Nephron progenitor cell (in vitro differentiated cells): Measurements from ENCODE around the gene ATF6B.

Experiments used
- DNase-seq: peaks from one replicate; pipeline ENCODE4 v3.0.0; 2021
- H3K27ac Mint-ChIP-seq: 2 replicates; pipeline ENCODE4 v1.8.0; 2021; ENCODE audit warnings: mild to moderate bottlenecking, moderate library complexity, mixed read lengths
- H3K27me3 Mint-ChIP-seq: 2 replicates; pipeline ENCODE4 v1.8.0; 2021; ENCODE audit warnings: mild to moderate bottlenecking, low read depth, mixed read lengths; ENCODE audit not compliant: poor library complexity
- H3K36me3 Mint-ChIP-seq: 2 replicates; pipeline ENCODE4 v1.8.0; 2021; ENCODE audit warnings: low read depth, mixed read lengths
- H3K4me1 Mint-ChIP-seq: 2 replicates; pipeline ENCODE4 v1.8.0; 2021; ENCODE audit warnings: mixed read lengths
- H3K4me3 Mint-ChIP-seq: 2 replicates; pipeline ENCODE4 v1.8.0; 2021; ENCODE audit warnings: mild to moderate bottlenecking, moderate library complexity, mixed read lengths
- H3K9me3 Mint-ChIP-seq: 2 replicates; pipeline ENCODE4 v1.8.0; 2021; ENCODE audit warnings: mild to moderate bottlenecking, moderate library complexity, mixed read lengths
- CTCF ChIP-seq: fragments of 200-600 bp; sonication (generic); IDR thresholded peaks from 2 replicates; pipeline ENCODE4 v1.5.0; 2021; ENCODE audit warnings: antibody characterized with exemption

The ATF6B gene

GRCh38 chr6:32114796-32115195, 13.2 kb downstream of the ATF6B start:
- Mint-ChIP-seq H3K9me3 (no peaks in the 10 kb centered on the region), H3K27me3 (peaks cover 17% of the 10 kb centered on the region), H3K4me1 (peaks cover 19% of the 10 kb centered on the region), H3K36me3 (peaks cover 28% of the 10 kb centered on the region), H3K4me3 (no peak overlapping the region), H3K27ac (peak overlapping the region; percentile 81)
- DNase-seq = no peak
- no peak for TF ChIP-seq CTCF

- H3K4me3 Mint-ChIP-seq = no peak overlapping the region
- DNase-seq = peak; percentile 40
- no peaks in the 10 kb centered on the region for H3K9me3 Mint-ChIP-seq
- H3K36me3 Mint-ChIP-seq = peaks cover 27% of the 10 kb centered on the region
- H3K4me1 Mint-ChIP-seq = peaks cover 20% of the 10 kb centered on the region
- no peak for TF ChIP-seq CTCF
- peaks cover 27% of the 10 kb centered on the region for H3K27me3 Mint-ChIP-seq
- peak overlapping the region; percentile 63 for H3K27ac Mint-ChIP-seq
Observed at GRCh38 chr6:32113386-32114352, 14.4 kb downstream of the ATF6B start.

GRCh38 chr6:32112431-32112980, 15.5 kb downstream of the ATF6B start:
- Mint-ChIP-seq H3K27me3 (peaks cover 39% of the 10 kb centered on the region), H3K9me3 (no peaks in the 10 kb centered on the region), H3K36me3 (peaks cover 24% of the 10 kb centered on the region), H3K27ac (peak overlapping the region; percentile 26), H3K4me3 (no peak overlapping the region), H3K4me1 (peaks cover 31% of the 10 kb centered on the region)
- TF ChIP-seq CTCF = no peak
- DNase-seq = no peak

- Mint-ChIP-seq H3K27ac (no peak overlapping the region), H3K27me3 (peaks cover 47% of the 10 kb centered on the region), H3K9me3 (no peaks in the 10 kb centered on the region), H3K4me1 (peaks cover 32% of the 10 kb centered on the region), H3K36me3 (peaks cover 18% of the 10 kb centered on the region), H3K4me3 (no peak overlapping the region)
- no peak for DNase-seq
- TF ChIP-seq CTCF = no peak
Observed at GRCh38 chr6:32111424-32112066, 16.5 kb downstream of the ATF6B start.

- no peaks in the 10 kb centered on the region for H3K9me3 Mint-ChIP-seq
- H3K27me3 Mint-ChIP-seq = peaks cover 50% of the 10 kb centered on the region
- no peak for TF ChIP-seq CTCF
- H3K27ac Mint-ChIP-seq = no peak overlapping the region
- H3K4me1 Mint-ChIP-seq = peaks cover 32% of the 10 kb centered on the region
- H3K4me3 Mint-ChIP-seq = no peak overlapping the region
- H3K36me3 Mint-ChIP-seq = peaks cover 9% of the 10 kb centered on the region
- DNase-seq = no peak
Observed at GRCh38 chr6:32110632-32111031, 17.4 kb downstream of the ATF6B start.
